HCT116 (cell line): ENCODE measurements around the gene TP53. TPM values are rescaled to one million over a fixed set of nuclear protein-coding genes. Genes with fewer than 3 reads are reported as not detected.

ENCODE experiments used
- ATAC-seq: fragments of 200-7000 bp; cut with Tn5 transposase; 2 replicates; pipeline ENCODE4 v1.9.1; 2020; ENCODE audit warnings: mild to moderate bottlenecking, moderate library complexity
- BruUV-seq: library from RNA; stranded (reverse); fragments of 400-500 nt; replicated peaks from 2 replicates; lab custom pipeline; 2021; lab: Mats Ljungman, UMichigan
- CTCF ChIA-PET: fragments of 300-600 bp; sonication (Branson Sonifier 250); formaldehyde crosslinking; loops from one replicate; lab custom pipeline; 2021; ENCODE audit warnings: antibody characterized with exemption; lab: Charles Lee
- POLR2A ChIA-PET: fragments of 300-600, 350-600 bp; sonication (Branson Sonifier 250); formaldehyde crosslinking; loops from one replicate; lab custom pipeline; 2021; ENCODE audit warnings: antibody characterized with exemption; lab: Charles Lee
- RAD21 ChIA-PET, 2 experiments: fragments of 300-600 bp; sonication (Branson Sonifier 250); formaldehyde crosslinking; loops; one replicate each; lab custom pipeline; 2023; ENCODE audit warnings: low total read pairs in 2 of 2; ENCODE audit not compliant: uncharacterized antibody in 2 of 2, unreplicated experiment in 2 of 2, low non-redundant PET in 1 of 2; lab: Charles Lee
- DNase-seq: peaks from one replicate; pipeline ENCODE4 v3.0.0-alpha.2; 2010; ENCODE audit warnings: low read depth, low spot score
- H2AFZ ChIP-seq: fragments of 200-600 bp; shearing (Covaris generic), sonication (generic); 2 replicates; pipeline ENCODE4 v1.6.1; 2017; ENCODE audit warnings: low read depth, mixed run types, mixed read lengths, antibody characterized with exemption, low read length; ENCODE audit not compliant: poor library complexity, severe bottlenecking
- H3K27ac ChIP-seq: 2 replicates; pipeline ENCODE4 v1.5.1; 2012; ENCODE audit warnings: low read depth, low read length
- H3K27me3 ChIP-seq: fragments of 200-600 bp; sonication (generic); 2 replicates; pipeline ENCODE4 v1.6.1; 2016; ENCODE audit warnings: mixed run types, low read length, mixed read lengths; ENCODE audit not compliant: insufficient read depth
- H3K36me3 ChIP-seq, 2 experiments: fragments of 200-500 bp in 1 of 2; fragments of 200-600 bp in 1 of 2; sonication (Bioruptor generic) in 1 of 2; sonication (generic) in 1 of 2; 2 replicates each; pipeline versions ENCODE4 v1.5.1 to v1.6.1; 2014 to 2016; ENCODE audit warnings: low read length in 2 of 2, inconsistent platforms in 1 of 2, mixed read lengths in 1 of 2, mixed run types in 1 of 2; ENCODE audit not compliant: insufficient read depth in 2 of 2, control insufficient read depth in 1 of 2
- H3K4me1 ChIP-seq, 2 experiments: fragments of 200-600 bp in 1 of 2; sonication (generic) in 1 of 2; 2 replicates each; pipeline versions ENCODE4 v1.5.1 to v1.6.1; 2012 to 2017; ENCODE audit warnings: low read length in 2 of 2, inconsistent platforms in 1 of 2, mild to moderate bottlenecking in 1 of 2, mixed read lengths in 1 of 2, mixed run types in 1 of 2, moderate library complexity in 1 of 2; ENCODE audit not compliant: insufficient read depth in 2 of 2, control insufficient read depth in 1 of 2
- H3K4me2 ChIP-seq: fragments of 200-600 bp; sonication (generic); 2 replicates; pipeline ENCODE4 v1.6.1; 2017; ENCODE audit warnings: mixed run types, low read length, mixed read lengths
- H3K4me3 ChIP-seq, 2 experiments: fragments of 200-600 bp in 1 of 2; sonication (generic) in 1 of 2; replicated peaks in 1 of 2; 2 replicates each; pipeline ENCODE4 v1.5.1; 2011 to 2016; ENCODE audit warnings: low read length in 2 of 2, control low read depth in 1 of 2, low read depth in 1 of 2, mild to moderate bottlenecking in 1 of 2, mixed read lengths in 1 of 2, mixed run types in 1 of 2
- H3K79me2 ChIP-seq: fragments of 200-600 bp; sonication (generic); 2 replicates; pipeline ENCODE4 v1.6.1; 2017; ENCODE audit warnings: mild to moderate bottlenecking, mixed run types, low read length, moderate library complexity, mixed read lengths; ENCODE audit not compliant: insufficient read depth
- H3K9ac ChIP-seq: fragments of 200-600 bp; sonication (generic); 2 replicates; pipeline ENCODE4 v1.6.1; 2016; ENCODE audit warnings: low read length, mixed read lengths
- H3K9me2 ChIP-seq: fragments of 200-600 bp; sonication (generic), shearing (Covaris generic); 2 replicates; pipeline ENCODE4 v1.6.1; 2017; ENCODE audit warnings: mixed run types, mild to moderate bottlenecking, moderate library complexity; ENCODE audit not compliant: insufficient read depth
- H3K9me3 ChIP-seq, 2 experiments: fragments of 200-500 bp in 1 of 2; fragments of 200-600 bp in 1 of 2; sonication (Bioruptor generic) in 1 of 2; sonication (generic) in 1 of 2; 2 replicates each; pipeline ENCODE4 v1.6.1; 2014 to 2017; ENCODE audit warnings: low read length in 2 of 2, mixed read lengths in 2 of 2, inconsistent platforms in 1 of 2, low read depth in 1 of 2, mild to moderate bottlenecking in 1 of 2, mixed run types in 1 of 2, moderate library complexity in 1 of 2; ENCODE audit not compliant: control insufficient read depth in 1 of 2, insufficient read depth in 1 of 2
- H4K20me1 ChIP-seq: fragments of 200-600 bp; sonication (generic), shearing (Covaris generic); 2 replicates; pipeline ENCODE4 v1.6.1; 2017; ENCODE audit warnings: mixed run types, mild to moderate bottlenecking, moderate library complexity; ENCODE audit not compliant: insufficient read depth
- ATF3 ChIP-seq: IDR thresholded peaks from 2 replicates; pipeline ENCODE4 v1.6.1; 2012
- EZH2 ChIP-seq: fragments of 200-600 bp; sonication (generic); IDR thresholded peaks from 2 replicates; pipeline ENCODE4 v1.6.1; 2017; ENCODE audit warnings: antibody characterized with exemption, mixed run types
- FOSL1 ChIP-seq: IDR thresholded peaks from 2 replicates; pipeline ENCODE4 v1.6.1; 2012; ENCODE audit warnings: low read depth
- JUND ChIP-seq: IDR thresholded peaks from 2 replicates; pipeline ENCODE4 v1.6.1; 2012
- MAX ChIP-seq: IDR thresholded peaks from 2 replicates; pipeline ENCODE4 v1.6.1; 2012
- POLR2A ChIP-seq: IDR thresholded peaks from 2 replicates; pipeline ENCODE4 v1.7.0; 2011; ENCODE audit warnings: borderline replicate concordance; ENCODE audit not compliant: insufficient read depth, insufficient read length; ENCODE audit errors: extremely low read depth
- POLR2AphosphoS5 ChIP-seq: IDR thresholded peaks from 2 replicates; pipeline ENCODE4 v1.6.1; 2011; ENCODE audit warnings: mild to moderate bottlenecking, low read depth, low read length, moderate library complexity
- REST ChIP-seq: IDR thresholded peaks from 2 replicates; pipeline ENCODE4 v1.6.1; 2012; ENCODE audit warnings: low read depth
- SIN3A ChIP-seq: IDR thresholded peaks from 2 replicates; pipeline ENCODE4 v1.6.1; 2012; ENCODE audit warnings: low read depth
- SRF ChIP-seq: IDR thresholded peaks from 2 replicates; pipeline ENCODE4 v1.6.1; 2012; ENCODE audit warnings: low read depth
- YY1 ChIP-seq: IDR thresholded peaks from 2 replicates; pipeline ENCODE4 v1.6.1; 2011; ENCODE audit warnings: low read length, low read depth, moderate library complexity, mild to moderate bottlenecking; ENCODE audit not compliant: insufficient replicate concordance; ENCODE audit errors: extremely low read depth
- intact Hi-C: fragments of 100-400 bp; cut with micrococcal nuclease; formaldehyde crosslinking; loops from 2 replicates; pipeline ENCODE4 v1.10.0; 2022
- total RNA-seq: library from RNA; stranded (reverse); gene quantifications from one replicate; pipeline ENCODE4 v1.2.1, GENCODE V29; 2021; ENCODE audit not compliant: unreplicated experiment

TP53 gene
- total RNA-seq, 1 experiment from 2014 or later, result 110 TPM

GRCh38 chr17:7687072-7687907 is at the start of gene TP53 (continued):
- TF ChIP-seq SIN3A (peak; percentile 94), YY1 (peak; percentile 99), POLR2A (peak; percentile 97), EZH2 (no peak), FOSL1 (peak; percentile 75), MAX (peak; percentile 97), SRF (no peak), ATF3 (no peak)
- TF ChIP-seq, all 23 proteins: peak for 11

GRCh38 chr17:7732981-7733539 is 45.8 kb upstream of the TP53 start:
- CTCF ChIA-PET, result no interaction called here
- Histone ChIP-seq H3K4me1 (no peaks in the 10 kb centered on the region), H3K9me3 (no peaks in the 10 kb centered on the region), H3K9ac (no peak overlapping the region), H3K36me3 (no peaks in the 10 kb centered on the region), H3K9me2 (no peaks in the 10 kb centered on the region), H3K4me3 (no peak overlapping the region), H4K20me1 (no peaks in the 10 kb centered on the region), H3K27me3 (no peaks in the 10 kb centered on the region), H2AFZ (no peak overlapping the region), H3K27ac (no peak overlapping the region), H3K79me2 (no peaks in the 10 kb centered on the region), H3K4me2 (no peak overlapping the region)
- POLR2A ChIA-PET, result no interaction called here
- RAD21 ChIA-PET, result no interaction called here
- TF ChIP-seq EZH2, result no peak
- TF ChIP-seq MAX, result no peak
- TF ChIP-seq POLR2AphosphoS5, result no peak
- TF ChIP-seq YY1, result no peak
- no peak for TF ChIP-seq REST
- no peak for TF ChIP-seq JUND
- TF ChIP-seq SIN3A, result no peak
- ATAC-seq, result no peak
- no TSS peak for BruUV-seq
- intact Hi-C loops, result no loop called here
- DNase-seq, result no peak
